ENCODE data around the gene SHISA6. TPM values are rescaled to one million over a fixed set of nuclear protein-coding genes. Genes with fewer than 3 reads are reported as not detected.

Gene SHISA6
- total RNA-seq, 1 donor from 2014 or later: 12.6 TPM

DNA sequence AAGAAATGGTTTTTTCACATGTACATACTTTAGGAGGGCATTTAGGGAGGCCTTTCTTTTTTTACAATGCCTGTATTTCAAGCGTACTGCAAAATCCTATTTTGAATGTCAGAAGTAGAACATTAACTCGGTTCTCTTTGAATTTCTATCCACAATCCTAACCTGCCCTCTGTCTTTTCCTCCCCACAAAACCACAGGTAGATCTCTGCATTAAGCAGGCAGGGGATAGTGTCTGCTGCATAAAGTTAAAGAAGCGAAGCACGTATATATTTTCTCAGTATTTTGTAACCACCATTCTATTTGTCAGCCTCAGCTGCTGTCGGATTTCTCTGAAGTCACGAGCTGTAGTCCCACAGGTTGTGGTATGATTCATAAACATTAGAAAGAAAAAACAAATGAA is 137.5 kb downstream of the SHISA6 start:
- no peak for DNase-seq
- TF ChIP-seq, protein P1, sequence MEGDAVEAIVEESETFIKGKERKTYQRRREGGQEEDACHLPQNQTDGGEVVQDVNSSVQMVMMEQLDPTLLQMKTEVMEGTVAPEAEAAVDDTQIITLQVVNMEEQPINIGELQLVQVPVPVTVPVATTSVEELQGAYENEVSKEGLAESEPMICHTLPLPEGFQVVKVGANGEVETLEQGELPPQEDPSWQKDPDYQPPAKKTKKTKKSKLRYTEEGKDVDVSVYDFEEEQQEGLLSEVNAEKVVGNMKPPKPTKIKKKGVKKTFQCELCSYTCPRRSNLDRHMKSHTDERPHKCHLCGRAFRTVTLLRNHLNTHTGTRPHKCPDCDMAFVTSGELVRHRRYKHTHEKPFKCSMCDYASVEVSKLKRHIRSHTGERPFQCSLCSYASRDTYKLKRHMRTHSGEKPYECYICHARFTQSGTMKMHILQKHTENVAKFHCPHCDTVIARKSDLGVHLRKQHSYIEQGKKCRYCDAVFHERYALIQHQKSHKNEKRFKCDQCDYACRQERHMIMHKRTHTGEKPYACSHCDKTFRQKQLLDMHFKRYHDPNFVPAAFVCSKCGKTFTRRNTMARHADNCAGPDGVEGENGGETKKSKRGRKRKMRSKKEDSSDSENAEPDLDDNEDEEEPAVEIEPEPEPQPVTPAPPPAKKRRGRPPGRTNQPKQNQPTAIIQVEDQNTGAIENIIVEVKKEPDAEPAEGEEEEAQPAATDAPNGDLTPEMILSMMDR (IDR thresholded peaks at IDR 0.05; ENCODE audit: partially characterized antibody, unreplicated experiment): no peak
- Mint-ChIP-seq H3K27me3 (ENCODE audit: unreplicated experiment) (no peaks in the 10 kb centered on the region), H3K4me1 (ENCODE audit: low read depth, unreplicated experiment) (peaks cover 10% of the 10 kb centered on the region), H3K9me3 (ENCODE audit: unreplicated experiment) (peaks cover 1% of the 10 kb centered on the region), H3K27ac (ENCODE audit: unreplicated experiment) (no peak overlapping the region), H3K4me3 (ENCODE audit: unreplicated experiment) (no peak overlapping the region), H3K36me3 (ENCODE audit: unreplicated experiment) (no peaks in the 10 kb centered on the region)

DNA sequence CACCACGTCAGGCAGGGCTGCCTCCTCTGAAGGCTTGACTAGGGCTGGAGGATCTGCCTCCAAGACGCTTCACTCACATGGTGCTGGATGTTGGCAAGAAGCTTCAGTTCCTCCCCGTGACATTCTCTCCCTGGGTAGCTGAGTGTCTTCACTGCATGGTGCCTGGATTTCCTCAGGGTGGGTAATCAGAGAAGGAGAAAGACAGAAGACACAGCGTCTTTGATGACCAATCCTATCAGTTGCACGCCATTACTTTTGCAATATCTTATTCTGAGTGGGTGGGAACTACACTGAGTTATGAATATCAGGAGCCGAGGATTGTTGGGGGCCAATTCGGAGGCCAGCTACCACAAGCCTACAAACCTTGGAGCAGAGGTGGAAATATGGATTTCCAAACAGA is 139.7 kb downstream of the SHISA6 start:
- Mint-ChIP-seq H3K27me3 (ENCODE audit: unreplicated experiment) (no peaks in the 10 kb centered on the region), H3K27ac (ENCODE audit: unreplicated experiment) (no peak overlapping the region), H3K4me3 (ENCODE audit: unreplicated experiment) (no peak overlapping the region), H3K9me3 (ENCODE audit: unreplicated experiment) (no peaks in the 10 kb centered on the region), H3K36me3 (ENCODE audit: unreplicated experiment) (no peaks in the 10 kb centered on the region), H3K4me1 (ENCODE audit: low read depth, unreplicated experiment) (peaks cover 5% of the 10 kb centered on the region)
- no peak for DNase-seq
- TF ChIP-seq, protein P1 (IDR thresholded peaks at IDR 0.05; ENCODE audit: partially characterized antibody, unreplicated experiment): no peak

DNA sequence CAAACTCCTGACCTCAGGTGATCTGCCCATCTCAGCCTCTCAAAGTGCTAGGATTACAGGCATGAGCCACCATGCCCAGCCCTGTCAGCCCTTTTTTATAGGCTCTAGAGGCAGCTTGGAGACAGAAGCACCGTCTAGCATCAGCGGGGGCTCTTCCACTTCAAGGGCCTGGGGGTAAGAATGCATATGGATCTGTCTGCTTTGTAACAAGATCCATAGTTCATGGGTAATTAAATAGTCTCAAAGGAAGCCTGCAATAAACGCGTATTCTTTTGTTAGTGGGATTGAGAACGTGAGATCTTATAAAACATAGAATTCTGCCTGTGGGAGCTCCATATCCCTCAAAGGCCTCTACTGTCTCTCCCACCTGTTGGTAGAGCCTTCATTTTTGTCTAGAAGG is 142.1 kb downstream of the SHISA6 start:
- Mint-ChIP-seq H3K9me3 (ENCODE audit: unreplicated experiment) (no peaks in the 10 kb centered on the region), H3K4me1 (ENCODE audit: low read depth, unreplicated experiment) (peaks cover 5% of the 10 kb centered on the region), H3K36me3 (ENCODE audit: unreplicated experiment) (no peaks in the 10 kb centered on the region), H3K27ac (ENCODE audit: unreplicated experiment) (no peak overlapping the region), H3K4me3 (ENCODE audit: unreplicated experiment) (no peak overlapping the region), H3K27me3 (ENCODE audit: unreplicated experiment) (no peaks in the 10 kb centered on the region)
- no peak for DNase-seq
- TF ChIP-seq, protein P1 (IDR thresholded peaks at IDR 0.05; ENCODE audit: partially characterized antibody, unreplicated experiment): no peak

DNA sequence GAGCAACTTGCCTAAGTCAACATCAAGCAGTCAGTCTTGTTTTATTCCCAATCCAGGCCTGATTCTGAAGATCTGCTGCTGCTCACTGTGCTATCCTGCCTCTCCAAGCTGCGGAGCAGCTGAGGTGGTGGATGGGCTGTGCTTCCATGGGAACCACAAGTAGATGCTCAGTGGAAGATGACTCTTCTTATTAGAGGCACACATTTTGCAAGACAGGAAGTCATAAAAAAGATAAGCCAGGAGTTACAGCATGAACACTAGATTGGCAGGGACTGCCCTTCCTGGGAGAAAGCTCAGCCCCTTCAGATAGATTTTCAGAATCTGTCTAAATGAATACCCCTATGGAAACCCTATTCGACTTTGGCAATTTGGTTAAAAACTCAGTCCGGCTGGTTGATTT is 143.1 kb downstream of the SHISA6 start:
- Mint-ChIP-seq H3K9me3 (ENCODE audit: unreplicated experiment) (no peaks in the 10 kb centered on the region), H3K4me1 (ENCODE audit: low read depth, unreplicated experiment) (peaks cover 5% of the 10 kb centered on the region), H3K27ac (ENCODE audit: unreplicated experiment) (no peak overlapping the region), H3K27me3 (ENCODE audit: unreplicated experiment) (peaks cover 2% of the 10 kb centered on the region), H3K36me3 (ENCODE audit: unreplicated experiment) (no peaks in the 10 kb centered on the region), H3K4me3 (ENCODE audit: unreplicated experiment) (no peak overlapping the region)
- DNase-seq: no peak
- TF ChIP-seq, protein P1 (IDR thresholded peaks at IDR 0.05; ENCODE audit: partially characterized antibody, unreplicated experiment): no peak

DNA sequence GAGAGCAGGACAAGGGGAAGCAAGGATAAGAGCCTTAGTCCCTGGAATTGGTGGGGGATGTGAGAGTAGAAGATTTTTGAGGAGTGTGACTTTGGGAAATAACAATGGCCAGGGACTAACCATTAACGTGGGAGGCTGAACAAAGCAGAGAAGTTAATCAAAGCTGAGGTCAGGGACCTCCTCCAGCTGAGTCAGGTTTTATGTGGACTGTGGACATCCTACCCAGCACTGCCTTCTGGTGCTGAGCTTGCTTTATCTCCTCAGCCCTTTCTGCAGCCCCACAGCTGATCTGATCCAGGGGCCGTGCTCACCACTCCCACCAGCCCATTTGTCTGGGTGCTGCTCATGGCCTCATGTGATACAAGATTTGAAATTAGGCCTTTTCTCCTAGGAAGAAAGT is 146.6 kb downstream of the SHISA6 start:
- Mint-ChIP-seq H3K4me3 (ENCODE audit: unreplicated experiment) (no peak overlapping the region), H3K9me3 (ENCODE audit: unreplicated experiment) (peaks cover 6% of the 10 kb centered on the region), H3K27me3 (ENCODE audit: unreplicated experiment) (peaks cover 2% of the 10 kb centered on the region), H3K4me1 (ENCODE audit: low read depth, unreplicated experiment) (no peaks in the 10 kb centered on the region), H3K27ac (ENCODE audit: unreplicated experiment) (no peak overlapping the region), H3K36me3 (ENCODE audit: unreplicated experiment) (peaks cover 12% of the 10 kb centered on the region)
- TF ChIP-seq, protein P1 (IDR thresholded peaks at IDR 0.05; ENCODE audit: partially characterized antibody, unreplicated experiment): no peak
- DNase-seq: no peak
